HG03575 (cell line): ENCODE measurements around the gene IGIP.

Experiments
- ATAC-seq: cut with Tn5 transposase; IDR thresholded peaks from one replicate; pipeline ENCODE4 v1.9.1; 2021; ENCODE audit not compliant: unreplicated experiment, insufficient number of reproducible peaks, low FRiP score; ENCODE audit errors: extremely low read depth

Gene IGIP

DNA sequence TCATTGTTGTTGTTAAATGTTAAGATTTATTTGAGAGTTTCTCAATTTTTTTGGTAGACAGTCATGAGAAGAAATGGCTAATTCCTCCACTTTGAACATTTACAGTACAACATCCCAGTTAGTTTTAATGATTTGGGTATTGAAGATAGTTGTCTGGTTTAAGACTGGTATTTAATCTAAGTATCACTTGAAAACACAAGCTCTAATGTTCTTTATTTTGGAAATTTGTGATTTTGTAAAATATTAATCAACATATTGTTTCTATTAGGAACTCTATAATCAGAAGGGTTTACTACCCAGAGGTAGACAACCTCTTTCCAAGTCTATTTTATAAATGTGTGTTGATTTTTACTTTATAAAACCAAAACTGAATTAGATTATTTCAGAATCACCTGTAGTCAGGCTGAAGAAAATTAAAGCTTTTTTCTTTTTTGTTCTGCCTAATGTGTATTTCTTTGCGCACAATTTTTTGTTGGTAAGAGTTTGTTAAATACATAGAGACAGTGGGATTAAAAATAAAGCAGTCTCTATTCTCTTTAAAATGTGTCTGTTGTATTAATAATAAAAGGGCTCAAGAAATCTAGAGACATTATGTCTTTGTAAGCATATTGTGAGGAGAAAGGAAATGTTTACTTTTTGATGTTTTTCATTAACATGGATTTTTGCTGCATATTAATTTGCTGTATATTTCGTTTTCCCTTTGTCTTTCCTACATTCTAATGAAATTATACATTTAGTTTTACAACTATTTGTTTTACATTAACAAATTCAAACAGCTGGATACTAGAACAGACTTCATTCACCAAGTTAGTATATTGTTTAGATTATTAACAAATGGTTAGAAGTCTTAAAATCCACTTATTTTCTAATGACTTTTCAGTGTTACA, 15.7 kb upstream of the IGIP start:
- ATAC-seq, result no peak

DNA sequence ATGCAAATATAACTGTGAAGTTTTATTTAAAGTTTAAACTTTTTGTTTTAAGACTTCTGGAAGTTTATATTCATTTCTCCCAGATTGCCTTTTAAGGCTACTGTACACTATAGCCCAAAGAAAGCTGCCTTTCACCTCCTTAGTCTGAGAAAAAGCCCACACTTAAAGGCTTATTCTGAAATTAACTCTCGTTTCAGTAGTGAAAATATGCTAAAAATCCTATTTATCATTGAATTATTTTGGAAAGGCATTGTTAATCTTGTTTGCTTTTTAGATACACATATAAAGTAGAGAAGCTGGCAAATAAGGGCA, 15.1 kb upstream of the IGIP start:
- ATAC-seq, result no peak

DNA sequence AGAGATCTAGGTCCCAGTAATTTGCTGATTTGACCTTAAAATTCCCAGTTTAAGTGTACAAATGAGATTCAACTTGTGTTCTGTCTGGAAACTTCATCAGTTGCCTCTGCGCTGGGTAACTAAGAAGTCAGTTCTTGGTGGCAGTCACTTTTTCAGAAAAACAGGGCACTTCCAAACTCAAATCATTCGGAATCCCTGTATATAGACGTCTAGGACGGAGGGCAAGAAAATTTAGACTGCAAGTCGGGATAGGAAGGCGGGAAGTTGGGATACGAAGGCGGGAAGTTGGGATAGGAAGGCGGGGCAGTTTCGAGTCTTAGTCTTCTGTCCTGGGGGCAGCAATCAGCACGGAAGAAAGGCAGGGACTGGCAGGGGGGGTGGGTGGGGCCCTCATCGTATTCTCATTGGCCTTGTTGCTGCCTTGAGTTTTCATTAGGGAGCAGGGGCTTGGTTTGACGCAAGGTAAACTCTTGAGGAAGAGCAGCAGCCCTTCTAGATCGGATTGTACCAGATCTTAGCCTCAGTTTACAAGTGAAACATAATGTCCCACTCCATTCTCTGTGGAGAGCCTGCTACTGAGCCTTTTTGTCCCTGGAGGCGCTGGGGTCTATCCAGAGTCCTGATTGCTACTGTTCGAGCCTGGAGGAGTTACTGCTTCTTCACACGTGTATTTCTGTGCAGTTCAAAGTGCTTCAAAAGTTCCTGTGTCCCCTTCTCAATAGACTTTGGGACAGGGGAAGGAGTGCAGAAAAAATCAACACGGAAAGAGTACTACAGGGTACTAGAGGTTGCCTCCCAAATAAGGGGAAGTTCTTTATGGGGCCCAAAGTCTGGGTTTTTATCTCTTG, 14.5 kb upstream of the IGIP start:
- ATAC-seq, result no peak

DNA sequence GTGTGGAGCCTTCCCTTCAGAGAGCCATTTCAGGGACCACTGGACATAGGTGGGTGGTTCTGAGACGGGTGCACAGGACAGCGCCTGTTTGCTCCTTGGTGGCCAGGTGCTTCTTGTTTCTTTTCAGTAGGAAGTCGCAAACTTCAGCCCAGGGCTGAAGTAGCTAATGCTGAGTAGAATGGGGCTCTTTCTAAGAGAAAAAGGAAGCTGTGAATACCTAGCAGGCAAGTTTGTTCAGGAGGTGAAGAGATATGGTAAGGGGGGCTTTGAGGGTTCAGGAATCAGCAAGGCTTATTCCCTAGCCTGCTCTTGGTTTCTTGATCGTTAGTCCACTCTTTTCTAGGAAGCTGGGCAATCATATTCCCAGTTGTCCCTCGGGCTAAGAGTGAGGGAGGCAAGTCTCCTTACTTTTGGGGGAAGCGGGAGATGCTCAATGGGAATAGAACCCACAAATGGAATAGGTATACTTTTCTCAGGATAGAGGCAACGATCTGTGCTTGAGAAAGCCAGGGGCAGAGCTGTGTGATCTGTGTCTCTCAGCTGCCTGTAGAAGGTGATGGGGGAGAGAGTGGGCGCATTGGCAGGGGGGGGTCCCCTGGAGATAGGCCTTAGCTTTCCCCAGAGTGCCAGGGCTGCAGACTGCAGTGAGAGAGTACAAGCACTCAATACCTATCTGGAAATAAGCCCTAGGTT, 13.7 kb upstream of the IGIP start:
- ATAC-seq, result no peak

DNA sequence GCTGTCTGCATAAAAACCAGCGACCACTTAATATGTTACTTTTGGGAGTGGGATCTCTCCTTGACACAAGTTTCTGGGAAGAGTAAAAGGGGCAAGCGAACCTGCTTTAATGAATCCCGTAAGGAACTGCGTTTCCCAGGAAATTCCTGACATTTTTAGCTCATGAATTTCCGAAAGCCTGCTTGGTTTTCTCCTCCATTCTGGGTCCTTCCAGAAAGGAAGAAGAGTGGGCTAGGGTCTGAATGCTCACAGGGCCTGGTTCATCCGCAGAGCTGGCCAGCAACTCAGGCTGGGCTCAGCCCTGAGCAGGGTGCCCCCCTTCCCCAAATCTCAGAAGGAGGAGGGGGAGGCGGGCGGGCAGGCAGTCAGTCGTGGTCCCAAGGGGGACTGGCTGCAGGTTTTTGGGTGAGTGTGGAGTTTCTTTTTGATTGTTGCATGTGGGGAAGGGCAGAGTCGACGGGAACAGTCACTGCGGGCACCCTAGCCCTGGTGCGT, 13.0 kb upstream of the IGIP start:
- no peak for ATAC-seq

DNA sequence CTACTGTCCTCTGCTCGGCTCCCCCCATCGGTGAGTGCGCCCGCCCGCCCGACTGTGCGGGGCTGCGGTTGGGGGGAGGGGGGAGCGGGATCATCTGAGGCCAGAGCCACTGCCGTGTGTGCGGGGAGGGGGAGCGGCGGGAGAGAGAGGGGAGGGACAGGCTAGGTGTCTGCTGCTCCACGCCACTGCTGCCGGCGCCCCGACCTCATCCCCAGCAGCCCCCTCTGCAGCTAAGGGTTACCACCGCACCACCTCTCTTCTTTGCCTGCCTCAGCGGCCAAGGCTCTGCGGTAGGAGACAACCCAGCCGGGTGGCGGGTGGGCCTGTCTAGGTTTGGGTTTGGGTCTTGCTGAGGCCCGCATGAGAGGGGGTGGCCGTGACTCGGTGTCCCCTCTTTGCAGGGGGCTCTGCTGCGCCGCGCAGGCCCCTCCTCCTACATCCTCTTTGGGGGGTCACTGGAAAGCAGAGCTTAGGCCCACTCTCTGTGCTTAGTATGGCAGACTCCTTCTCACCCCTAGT, 12.5 kb upstream of the IGIP start:
- no peak for ATAC-seq

DNA sequence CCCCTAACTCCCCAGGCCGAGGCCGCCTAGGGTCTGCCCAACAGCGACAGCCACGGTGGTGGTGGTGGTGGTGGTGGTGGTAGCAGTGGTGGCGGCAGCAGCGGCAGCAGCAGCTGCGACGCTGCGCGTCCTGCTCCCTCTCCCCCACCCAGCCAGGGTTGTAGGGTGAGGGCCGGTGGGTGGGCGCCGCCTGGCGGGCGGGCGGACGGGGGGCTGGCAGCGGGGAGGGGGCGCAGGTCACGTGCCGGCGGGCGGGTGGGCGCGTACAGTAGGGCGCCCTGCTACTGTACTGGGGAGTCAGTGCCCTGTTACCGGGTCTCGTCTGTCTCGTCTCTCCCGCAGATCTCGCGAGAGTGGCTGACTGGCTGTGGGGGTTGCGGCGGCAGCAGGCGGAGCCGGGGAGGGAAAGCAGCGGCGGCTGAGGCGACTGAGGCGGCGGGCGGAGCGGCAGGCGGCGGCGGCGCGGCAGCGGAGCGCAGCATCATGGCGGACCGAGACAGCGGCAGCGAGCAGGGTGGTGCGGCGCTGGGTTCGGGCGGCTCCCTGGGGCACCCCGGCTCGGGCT, 12.0 kb upstream of the IGIP start, which contains the start of gene PURA:
TSS of gene PURA (plus strand) at position 411 of the 565 bp plus-strand sequence. CDS start at position 484, 73 bp downstream.
- peak; percentile 57 for ATAC-seq

DNA sequence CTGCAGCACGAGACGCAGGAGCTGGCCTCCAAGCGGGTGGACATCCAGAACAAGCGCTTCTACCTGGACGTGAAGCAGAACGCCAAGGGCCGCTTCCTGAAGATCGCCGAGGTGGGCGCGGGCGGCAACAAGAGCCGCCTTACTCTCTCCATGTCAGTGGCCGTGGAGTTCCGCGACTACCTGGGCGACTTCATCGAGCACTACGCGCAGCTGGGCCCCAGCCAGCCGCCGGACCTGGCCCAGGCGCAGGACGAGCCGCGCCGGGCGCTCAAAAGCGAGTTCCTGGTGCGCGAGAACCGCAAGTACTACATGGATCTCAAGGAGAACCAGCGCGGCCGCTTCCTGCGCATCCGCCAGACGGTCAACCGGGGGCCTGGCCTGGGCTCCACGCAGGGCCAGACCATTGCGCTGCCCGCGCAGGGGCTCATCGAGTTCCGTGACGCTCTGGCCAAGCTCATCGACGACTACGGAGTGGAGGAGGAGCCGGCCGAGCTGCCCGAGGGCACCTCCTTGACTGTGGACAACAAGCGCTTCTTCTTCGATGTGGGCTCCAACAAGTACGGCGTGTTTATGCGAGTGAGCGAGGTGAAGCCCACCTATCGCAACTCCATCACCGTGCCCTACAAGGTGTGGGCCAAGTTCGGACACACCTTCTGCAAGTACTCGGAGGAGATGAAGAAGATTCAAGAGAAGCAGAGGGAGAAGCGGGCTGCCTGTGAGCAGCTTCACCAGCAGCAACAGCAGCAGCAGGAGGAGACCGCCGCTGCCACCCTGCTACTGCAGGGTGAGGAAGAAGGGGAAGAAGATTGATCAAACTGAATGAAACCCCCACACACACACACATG, 11.2 kb upstream of the IGIP start:
- ATAC-seq, result no peak

DNA sequence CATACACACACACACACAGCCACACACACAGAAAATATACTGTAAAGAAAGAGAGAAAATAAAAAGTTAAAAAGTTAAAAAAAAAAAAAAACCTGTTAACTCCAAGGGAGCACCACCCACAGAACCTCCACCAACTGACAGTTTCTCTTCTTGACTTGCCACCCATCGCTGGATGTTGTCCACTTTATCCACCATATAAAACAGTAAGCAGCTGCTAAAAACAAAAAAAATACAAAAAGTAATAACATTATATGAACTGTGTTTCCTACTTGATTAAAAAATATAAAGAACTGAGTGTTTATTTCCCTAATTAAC, 10.6 kb upstream of the IGIP start:
- ATAC-seq, result no peak

DNA sequence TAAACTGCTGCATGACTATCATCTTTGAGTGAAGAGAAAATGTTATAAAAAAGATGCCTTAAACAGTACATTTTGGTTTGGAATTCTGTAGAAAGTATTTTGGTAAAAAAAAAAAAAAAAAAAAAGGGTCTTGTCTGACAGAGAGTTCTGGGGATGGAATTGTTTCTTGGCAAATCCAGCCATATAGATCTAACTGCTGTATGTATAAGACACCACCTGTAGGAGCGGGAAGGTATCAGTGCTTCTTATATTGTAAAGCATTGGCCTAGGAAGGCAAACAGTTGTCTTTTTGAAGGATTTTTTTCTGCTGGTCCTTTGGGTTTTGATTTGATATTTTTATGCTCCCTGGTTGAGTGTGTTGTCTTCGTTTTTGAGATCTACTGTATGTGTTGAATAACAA, 9.0 kb upstream of the IGIP start:
- ATAC-seq, result no peak

DNA sequence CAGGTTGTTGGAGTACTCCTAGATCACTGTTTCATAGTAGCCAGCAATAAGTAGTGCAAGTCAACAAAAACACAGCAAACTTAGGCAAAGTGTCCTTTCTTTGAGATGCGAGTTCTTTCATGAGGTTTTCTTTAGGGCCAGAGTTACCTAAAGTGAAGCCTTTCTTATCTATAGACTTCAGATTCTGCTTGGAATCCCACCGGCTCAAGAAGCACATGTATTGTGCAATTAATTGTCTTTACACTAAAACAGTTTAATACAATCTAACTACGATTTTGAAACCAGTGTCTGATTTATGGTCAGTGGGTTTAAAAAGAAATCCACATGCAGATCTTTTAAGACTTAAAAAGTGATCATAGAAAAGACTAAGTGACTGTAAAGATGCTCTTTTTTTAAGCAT, 8.2 kb upstream of the IGIP start:
- ATAC-seq, result no peak

DNA sequence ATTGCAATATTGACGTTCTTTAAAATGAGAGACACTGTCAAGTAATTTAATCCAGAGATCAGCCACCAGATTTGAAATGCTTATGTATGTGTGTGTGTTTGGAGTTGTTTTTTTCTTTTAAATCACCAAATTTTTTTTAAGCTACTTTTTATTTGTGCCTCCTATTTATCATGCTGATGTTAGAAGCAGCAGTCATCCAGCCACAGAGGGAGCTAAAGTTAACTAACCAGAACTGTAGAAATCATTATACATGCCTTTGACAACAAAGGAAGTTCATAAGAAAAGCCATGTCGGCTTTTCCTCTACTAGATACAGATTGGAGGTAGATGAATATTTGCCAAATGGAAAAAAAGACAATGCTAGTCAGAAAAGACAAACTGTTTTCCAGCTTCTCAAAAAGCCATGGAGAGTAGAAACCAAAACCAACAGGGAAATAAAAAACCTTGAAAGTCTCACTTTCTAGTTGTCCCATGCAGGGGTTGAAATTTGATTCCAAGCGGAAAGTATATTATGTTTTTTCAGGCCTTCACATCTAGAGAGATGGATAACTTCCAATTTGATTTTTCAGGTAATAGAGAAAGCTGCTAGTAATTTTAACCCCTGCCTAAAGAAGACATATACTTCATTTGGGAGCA, 7.3 kb upstream of the IGIP start:
- no peak for ATAC-seq

DNA sequence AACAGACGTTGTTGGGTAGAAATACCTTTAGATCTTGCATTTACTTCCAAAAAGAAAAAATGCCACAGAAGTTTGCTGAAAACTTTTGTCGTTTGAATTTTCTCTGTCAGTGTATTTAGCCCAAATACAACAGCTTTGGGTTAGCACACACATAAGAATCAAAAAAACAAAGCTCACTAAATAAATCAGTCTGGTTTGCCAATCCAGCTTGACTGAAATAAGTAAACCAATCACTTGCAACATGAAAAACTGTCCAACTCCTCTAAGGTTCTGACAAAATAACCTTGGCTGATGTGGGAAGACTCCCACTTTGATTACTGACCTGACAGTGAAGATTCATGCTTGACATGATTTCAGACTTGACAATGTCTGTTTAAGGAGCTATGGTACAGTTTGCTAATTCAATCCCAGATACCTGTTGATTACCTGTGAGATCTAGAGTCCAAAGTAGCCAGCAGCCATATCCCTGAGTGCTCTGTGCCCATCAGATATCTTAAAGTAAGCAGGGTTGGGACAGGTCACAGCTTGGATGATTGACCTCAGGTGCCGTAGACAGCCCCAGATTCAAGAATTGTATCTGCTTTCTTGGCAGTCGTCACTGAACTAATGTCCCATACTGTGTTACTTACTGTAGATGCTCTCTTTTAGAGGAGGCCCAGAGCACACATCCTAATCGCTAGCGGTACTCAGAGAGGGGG, 727 bp downstream of the IGIP start:
- ATAC-seq, result no peak

DNA sequence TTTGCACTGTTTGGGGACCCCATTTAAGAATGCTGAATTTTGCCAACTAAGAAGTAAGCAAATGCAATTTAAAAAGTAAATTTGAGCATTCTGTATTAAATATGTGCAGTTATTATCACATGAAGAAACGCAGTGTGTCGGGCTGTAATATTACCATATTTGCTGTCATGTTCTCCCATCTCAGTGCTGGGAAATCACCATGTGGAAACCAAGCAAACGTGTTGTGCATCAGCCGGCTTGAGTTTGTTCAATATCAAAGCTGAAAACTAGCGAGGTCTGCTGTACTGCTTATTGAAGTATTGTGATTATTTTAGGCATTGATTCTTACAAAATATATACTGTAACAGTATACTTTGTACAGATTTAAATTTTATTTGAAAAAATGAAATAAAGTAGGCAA, 2.6 kb downstream of the IGIP start:
- ATAC-seq, result no peak

DNA sequence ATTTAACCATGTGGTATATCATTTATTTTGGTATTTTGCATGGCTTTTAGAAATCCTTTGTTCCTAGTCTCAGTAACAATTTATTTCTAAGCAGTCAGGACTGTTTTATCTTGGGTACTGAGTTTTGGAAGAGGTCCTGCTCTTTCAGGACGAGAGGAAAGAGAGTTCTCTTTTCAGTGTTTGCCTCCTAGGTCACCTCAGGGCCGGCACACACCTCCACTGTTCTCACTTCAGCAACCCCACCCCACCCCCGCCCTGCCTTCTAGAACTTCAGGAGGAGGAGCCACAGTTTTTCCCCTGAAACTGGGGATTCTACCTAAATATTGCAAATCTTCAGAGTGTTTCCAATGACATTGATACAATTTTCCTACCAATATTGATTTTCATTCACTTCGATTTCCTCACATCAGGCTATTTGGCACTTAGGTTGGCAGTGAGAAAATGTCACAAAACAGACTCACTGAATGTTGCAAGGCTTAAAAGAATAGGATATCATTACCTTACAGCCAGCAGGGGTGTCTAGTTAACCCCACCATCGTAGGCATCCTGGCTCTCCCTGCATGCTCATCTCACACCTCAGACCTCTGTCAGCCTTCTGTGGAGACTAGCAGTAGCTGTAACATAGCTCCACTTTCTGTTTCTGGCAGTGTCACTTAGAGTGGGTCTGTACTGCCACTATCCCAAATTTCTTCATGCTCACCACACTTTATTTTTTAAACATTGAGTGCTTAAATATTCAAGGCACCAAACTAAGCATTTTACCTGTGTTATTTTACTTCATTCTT, 5.4 kb downstream of the IGIP start:
- no peak for ATAC-seq

DNA sequence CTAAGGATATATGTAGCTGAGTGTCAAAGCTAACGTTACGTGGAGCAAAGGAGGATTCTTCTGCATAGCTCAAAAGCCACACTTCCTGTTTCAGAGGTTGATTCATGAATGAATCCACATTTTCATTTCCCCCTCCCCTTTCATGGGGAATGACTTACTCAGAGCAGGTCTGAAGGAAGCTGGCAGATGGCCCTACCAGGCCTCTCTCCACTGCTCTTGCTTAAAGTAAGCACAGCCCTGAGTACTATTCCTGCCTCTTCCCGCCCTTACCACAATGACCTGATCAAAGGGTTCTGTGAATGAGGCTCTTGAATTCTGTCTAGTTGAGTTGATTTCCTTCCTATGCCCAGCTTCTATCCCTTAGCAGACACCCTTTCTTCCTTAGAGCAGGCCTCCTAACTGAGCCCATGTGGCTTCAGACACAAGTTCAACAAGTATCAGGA, 6.3 kb downstream of the IGIP start:
- ATAC-seq, result no peak
